Amniotic epithelial cell (primary cell): Measurements from ENCODE around the gene THAP9.

Experiments
- DNase-seq: peaks from one replicate; pipeline ENCODE4 v3.0.0-alpha.2; 2010; ENCODE audit warnings: low read depth

Gene THAP9

DNA sequence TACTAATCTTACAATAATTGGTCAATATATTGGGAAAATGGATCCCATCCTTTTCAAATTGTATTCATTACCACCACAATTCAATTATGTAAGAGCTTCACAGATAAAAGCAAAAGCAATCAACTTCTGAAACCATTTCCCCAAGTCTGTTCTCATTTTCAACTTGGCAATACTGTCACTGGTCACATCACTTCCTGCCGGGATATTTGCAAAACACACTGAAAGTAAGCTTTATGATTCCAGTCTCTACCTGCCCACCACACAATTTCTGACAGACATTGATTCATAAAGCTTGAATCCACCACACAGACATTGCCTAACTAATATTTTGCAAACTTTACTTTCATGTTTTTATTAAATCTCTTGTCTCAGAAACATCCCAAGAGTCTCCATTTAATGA, 56.5 kb downstream of the THAP9 start:
- DNase-seq, result no peak

DNA sequence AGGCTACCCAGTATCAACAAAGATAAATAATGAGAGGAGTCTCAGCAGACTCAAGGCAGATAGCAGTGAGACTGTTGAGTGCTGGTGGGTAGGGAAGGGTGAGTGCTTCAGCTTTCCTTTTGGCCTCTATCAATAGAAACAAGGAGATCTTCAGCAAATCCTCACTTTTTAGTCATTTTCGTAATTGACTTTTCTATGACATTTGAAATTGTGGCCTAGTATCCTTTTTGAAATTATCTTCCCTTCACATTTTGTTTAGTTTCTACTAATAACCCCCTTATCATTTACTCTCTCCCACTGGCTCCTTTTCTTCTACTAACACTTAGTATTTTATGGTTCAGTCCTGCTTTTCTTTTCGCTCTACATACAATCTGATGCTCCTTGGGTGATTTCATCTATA, 65.2 kb downstream of the THAP9 start:
- no peak for DNase-seq

- no peak for DNase-seq
Observed at GRCh38 chr4:82968972-82969371, 68.4 kb downstream of the THAP9 start.

DNA sequence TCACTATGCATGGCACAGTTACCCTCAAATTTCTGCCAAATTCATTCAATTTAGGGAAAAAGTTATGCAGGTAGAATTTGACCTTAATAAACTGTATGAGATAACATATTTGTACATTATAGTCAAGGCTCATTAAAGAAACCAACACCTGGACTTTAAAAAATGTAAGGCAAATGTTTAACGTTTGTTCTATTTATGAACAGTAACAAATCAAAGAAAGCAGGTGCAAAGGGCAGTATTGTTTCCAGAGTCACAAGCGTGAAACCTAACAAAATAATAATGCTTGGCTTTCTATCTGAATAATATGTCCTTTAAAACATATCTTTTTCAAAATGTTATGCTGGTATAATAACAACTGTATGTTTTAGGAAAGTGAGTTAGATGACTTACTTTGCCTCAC, 68.9 kb downstream of the THAP9 start:
- DNase-seq, result no peak
